DOHH2 (cell line): ENCODE data around the gene ZBTB26.
A peak's percentile ranks its signal among the peaks of the same experiment; 100 is the strongest.

ENCODE experiments used
- H3F3A ChIP-seq: fragments of 200-600 bp; sonication (generic), shearing (Covaris generic); 2 replicates; pipeline ENCODE4 v1.6.0; 2016; ENCODE audit warnings: antibody characterized with exemption, mild to moderate bottlenecking; ENCODE audit not compliant: control insufficient read depth, insufficient read depth
- H3K27ac ChIP-seq: fragments of 200-600 bp; sonication (generic); 2 replicates; pipeline ENCODE4 v1.5.1; 2014; ENCODE audit warnings: low read depth, mild to moderate bottlenecking, low read length, moderate library complexity
- H3K27me3 ChIP-seq: fragments of 200-600 bp; sonication (generic); 2 replicates; pipeline ENCODE4 v1.6.1; 2014; ENCODE audit warnings: mild to moderate bottlenecking, low read length, mixed read lengths; ENCODE audit not compliant: control insufficient read depth
- H3K36me3 ChIP-seq: fragments of 200-600 bp; sonication (generic); 2 replicates; pipeline ENCODE4 v1.6.1; 2014; ENCODE audit warnings: mild to moderate bottlenecking, low read length, moderate library complexity, mixed read lengths; ENCODE audit not compliant: control insufficient read depth
- H3K4me1 ChIP-seq: fragments of 200-600 bp; sonication (generic); 2 replicates; pipeline ENCODE4 v1.6.1; 2014; ENCODE audit warnings: mild to moderate bottlenecking, low read length, mixed read lengths; ENCODE audit not compliant: control insufficient read depth
- H3K4me2 ChIP-seq: fragments of 200-600 bp; sonication (generic); 2 replicates; pipeline ENCODE4 v1.6.0; 2014; ENCODE audit warnings: mild to moderate bottlenecking, low read length, moderate library complexity
- H3K4me3 ChIP-seq: fragments of 200-600 bp; sonication (generic); 2 replicates; pipeline ENCODE4 v1.5.1; 2014; ENCODE audit warnings: mild to moderate bottlenecking, low read length, mixed read lengths
- H3K79me2 ChIP-seq: fragments of 200-600 bp; sonication (generic); 2 replicates; pipeline ENCODE4 v1.6.1; 2014; ENCODE audit warnings: mild to moderate bottlenecking, low read length, mixed read lengths; ENCODE audit not compliant: control insufficient read depth
- H3K9me2 ChIP-seq: fragments of 200-600 bp; sonication (generic); replicated peaks from 2 replicates; pipeline ENCODE4 v1.6.1; 2014; ENCODE audit warnings: mild to moderate bottlenecking, low read length, mixed read lengths; ENCODE audit not compliant: control insufficient read depth
- H3K9me3 ChIP-seq: fragments of 200-600 bp; sonication (generic); 2 replicates; pipeline ENCODE4 v1.6.1; 2014; ENCODE audit warnings: antibody characterized with exemption, low read length, mixed read lengths; ENCODE audit not compliant: control insufficient read depth, insufficient read depth
- H4K20me1 ChIP-seq: fragments of 200-600 bp; sonication (generic); 2 replicates; pipeline ENCODE4 v1.6.0; 2014; ENCODE audit warnings: low read depth, mild to moderate bottlenecking, antibody characterized with exemption, low read length, moderate library complexity; ENCODE audit not compliant: control insufficient read depth, insufficient read depth
- CTCF ChIP-seq: fragments of 200-600 bp; sonication (generic); IDR thresholded peaks from one replicate; pipeline ENCODE4 v1.5.1; 2014; ENCODE audit warnings: antibody characterized with exemption, mild to moderate bottlenecking, low read depth, low read length; ENCODE audit not compliant: poor library complexity, severe bottlenecking
- EZH2phosphoT487 ChIP-seq: fragments of 200-600 bp; sonication (generic); IDR thresholded peaks from 2 replicates; pipeline ENCODE4 v1.6.1; 2017; ENCODE audit warnings: borderline replicate concordance, mild to moderate bottlenecking, antibody characterized with exemption, low read length, moderate library complexity, mixed read lengths

The ZBTB26 gene

GRCh38 chr9:122923947-122924346 is 7.4 kb downstream of the ZBTB26 start:
- no peaks in the 10 kb centered on the region for H3K9me2 ChIP-seq
- peak overlapping the region; percentile 45 for H3K4me2 ChIP-seq
- peaks cover 34% of the 10 kb centered on the region for H3K79me2 ChIP-seq
- peaks cover 24% of the 10 kb centered on the region for H3K4me1 ChIP-seq
- peaks cover 8% of the 10 kb centered on the region for H3F3A ChIP-seq
- peak overlapping the region; percentile 24 for H3K4me3 ChIP-seq
- H4K20me1 ChIP-seq: no peaks in the 10 kb centered on the region
- TF ChIP-seq EZH2phosphoT487: no peak
- TF ChIP-seq CTCF: no peak
- H3K9me3 ChIP-seq: no peaks in the 10 kb centered on the region
- H3K36me3 ChIP-seq: peaks cover 15% of the 10 kb centered on the region
- H3K27me3 ChIP-seq: no peaks in the 10 kb centered on the region
- H3K27ac ChIP-seq: peak overlapping the region; percentile 28

DNA sequence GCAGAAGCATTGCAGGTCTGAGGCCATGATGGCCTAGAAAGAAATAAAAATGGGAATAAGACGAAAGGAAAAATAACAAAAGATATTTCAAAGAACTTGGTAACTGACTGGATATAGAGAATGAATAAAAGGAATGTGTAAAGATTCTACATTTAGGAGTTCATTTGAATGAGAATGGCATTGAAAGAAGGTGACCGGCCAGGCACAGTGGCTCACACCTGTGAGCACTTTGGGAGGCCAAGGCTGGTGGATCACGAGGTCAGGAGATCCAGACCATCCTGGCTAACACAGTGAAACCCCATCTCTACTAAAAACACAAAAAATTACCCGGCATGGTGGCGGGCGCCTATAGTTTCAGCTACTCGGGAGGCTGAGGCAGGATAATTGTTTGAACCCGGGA is 8.6 kb downstream of the ZBTB26 start:
- no peak overlapping the region for H3K27ac ChIP-seq
- TF ChIP-seq EZH2phosphoT487 (no peak), CTCF (no peak)
- H3K36me3 ChIP-seq: peaks cover 14% of the 10 kb centered on the region
- H3K4me2 ChIP-seq: no peak overlapping the region
- H3K4me1 ChIP-seq: peaks cover 24% of the 10 kb centered on the region
- no peaks in the 10 kb centered on the region for H3K27me3 ChIP-seq
- no peak overlapping the region for H3K4me3 ChIP-seq
- no peaks in the 10 kb centered on the region for H3K9me3 ChIP-seq
- peaks cover 28% of the 10 kb centered on the region for H3K79me2 ChIP-seq
- H3K9me2 ChIP-seq: no peaks in the 10 kb centered on the region
- no peaks in the 10 kb centered on the region for H4K20me1 ChIP-seq
- peaks cover 8% of the 10 kb centered on the region for H3F3A ChIP-seq

- Histone ChIP-seq H3K27ac (no peak overlapping the region), H3K36me3 (peaks cover 14% of the 10 kb centered on the region), H3K4me2 (no peak overlapping the region), H4K20me1 (no peaks in the 10 kb centered on the region), H3K9me3 (no peaks in the 10 kb centered on the region), H3K27me3 (no peaks in the 10 kb centered on the region), H3K4me1 (peaks cover 6% of the 10 kb centered on the region), H3K79me2 (peaks cover 13% of the 10 kb centered on the region), H3F3A (peaks cover 20% of the 10 kb centered on the region), H3K9me2 (no peaks in the 10 kb centered on the region), H3K4me3 (no peak overlapping the region)
- TF ChIP-seq EZH2phosphoT487 (no peak), CTCF (no peak)
Measured at GRCh38 chr9:122918310-122918709, 13.0 kb downstream of the ZBTB26 start.
